ENCODE measurements around the gene KIAA0408.
A peak's percentile ranks its signal among the peaks of the same experiment; 100 is the strongest.

Gene KIAA0408

DNA sequence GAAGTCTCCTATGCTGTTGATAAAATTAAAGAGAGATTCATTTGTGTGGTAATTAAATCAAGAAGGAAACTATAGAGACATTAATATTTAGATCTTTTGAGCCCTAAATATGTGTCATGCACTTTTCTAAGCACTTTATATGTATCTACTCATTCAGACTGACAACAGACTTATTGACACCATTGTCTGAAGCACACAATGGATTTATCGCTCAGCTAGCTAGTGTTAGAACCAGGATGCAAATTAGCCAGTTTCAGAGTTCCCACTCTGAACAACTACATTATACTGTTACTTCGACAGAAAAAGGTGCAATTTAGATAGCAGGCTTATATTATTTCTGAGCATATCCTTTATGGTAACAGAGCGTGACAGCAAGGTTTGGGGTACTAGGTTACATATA lies 27.7 kb upstream of the KIAA0408 start:
- H3K27ac ChIP-seq = no peak overlapping the region
- TF ChIP-seq, protein P1, sequence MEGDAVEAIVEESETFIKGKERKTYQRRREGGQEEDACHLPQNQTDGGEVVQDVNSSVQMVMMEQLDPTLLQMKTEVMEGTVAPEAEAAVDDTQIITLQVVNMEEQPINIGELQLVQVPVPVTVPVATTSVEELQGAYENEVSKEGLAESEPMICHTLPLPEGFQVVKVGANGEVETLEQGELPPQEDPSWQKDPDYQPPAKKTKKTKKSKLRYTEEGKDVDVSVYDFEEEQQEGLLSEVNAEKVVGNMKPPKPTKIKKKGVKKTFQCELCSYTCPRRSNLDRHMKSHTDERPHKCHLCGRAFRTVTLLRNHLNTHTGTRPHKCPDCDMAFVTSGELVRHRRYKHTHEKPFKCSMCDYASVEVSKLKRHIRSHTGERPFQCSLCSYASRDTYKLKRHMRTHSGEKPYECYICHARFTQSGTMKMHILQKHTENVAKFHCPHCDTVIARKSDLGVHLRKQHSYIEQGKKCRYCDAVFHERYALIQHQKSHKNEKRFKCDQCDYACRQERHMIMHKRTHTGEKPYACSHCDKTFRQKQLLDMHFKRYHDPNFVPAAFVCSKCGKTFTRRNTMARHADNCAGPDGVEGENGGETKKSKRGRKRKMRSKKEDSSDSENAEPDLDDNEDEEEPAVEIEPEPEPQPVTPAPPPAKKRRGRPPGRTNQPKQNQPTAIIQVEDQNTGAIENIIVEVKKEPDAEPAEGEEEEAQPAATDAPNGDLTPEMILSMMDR (IDR thresholded peaks at IDR 0.05) = no peak
- TF ChIP-seq ZFX (IDR thresholded peaks at IDR 0.05; ENCODE audit: borderline replicate concordance) = no peak

DNA sequence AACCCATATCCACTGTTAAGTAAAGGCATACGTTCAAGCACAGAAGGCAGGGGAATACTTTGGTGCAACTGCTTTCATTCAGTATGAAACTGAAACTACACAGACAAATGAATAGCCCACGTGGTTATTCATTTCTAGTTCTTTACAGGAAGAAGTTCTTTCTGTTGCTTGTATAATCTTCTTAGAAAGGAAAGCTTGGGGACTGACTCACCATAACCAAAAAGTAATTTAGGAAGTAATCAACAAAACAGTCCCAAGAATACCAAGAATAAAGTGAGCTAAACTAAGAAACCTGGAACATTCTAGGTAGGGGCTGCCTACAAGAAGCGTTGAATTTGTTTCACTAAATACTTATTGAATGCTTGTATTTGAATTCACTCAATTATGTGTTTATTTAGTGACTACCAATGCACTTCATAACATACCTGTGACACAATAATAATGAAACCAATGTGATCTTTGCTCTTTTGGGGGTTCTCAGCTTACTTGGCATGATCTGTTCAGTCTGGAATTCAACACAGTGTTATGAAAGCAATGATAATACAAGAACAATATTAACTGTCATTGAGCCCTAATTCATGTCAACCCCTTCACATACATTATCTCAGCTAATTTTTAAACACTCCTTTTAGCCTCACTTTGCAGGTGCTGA lies 25.1 kb upstream of the KIAA0408 start:
- H3K27ac ChIP-seq = no peak overlapping the region
- TF ChIP-seq, protein P1 (IDR thresholded peaks at IDR 0.05) = no peak
- TF ChIP-seq ZFX (IDR thresholded peaks at IDR 0.05; ENCODE audit: borderline replicate concordance) = no peak

DNA sequence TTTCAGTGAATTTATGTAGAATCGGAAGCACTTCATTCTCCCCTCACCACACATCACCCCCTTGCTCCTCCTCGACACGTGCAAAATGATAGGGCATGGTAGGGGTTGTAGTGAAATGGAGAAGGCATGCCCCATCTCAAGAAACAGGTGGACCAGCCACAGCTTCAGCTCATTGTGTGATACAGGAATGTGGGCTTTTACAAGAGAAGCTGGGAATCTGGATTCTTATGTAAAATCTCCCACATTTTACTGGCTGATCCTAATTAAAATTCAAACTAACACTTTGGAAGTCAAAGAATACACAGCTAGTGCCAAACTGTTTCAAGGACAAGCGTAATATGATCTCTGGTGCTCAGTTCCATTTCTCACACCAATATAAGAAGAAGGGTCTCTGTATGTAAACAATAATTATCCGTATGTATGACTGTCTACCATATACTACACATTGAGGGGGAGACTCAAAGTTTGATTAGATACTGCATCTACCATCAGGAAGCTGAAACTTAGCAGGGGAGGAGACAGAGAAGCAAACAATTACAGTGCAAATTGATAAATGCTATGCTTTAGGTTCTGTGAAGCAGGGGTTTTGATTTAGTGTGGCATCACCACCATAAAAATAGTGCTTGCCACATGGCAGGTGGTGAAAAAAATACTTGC lies 24.3 kb upstream of the KIAA0408 start:
- no peak overlapping the region for H3K27ac ChIP-seq

DNA sequence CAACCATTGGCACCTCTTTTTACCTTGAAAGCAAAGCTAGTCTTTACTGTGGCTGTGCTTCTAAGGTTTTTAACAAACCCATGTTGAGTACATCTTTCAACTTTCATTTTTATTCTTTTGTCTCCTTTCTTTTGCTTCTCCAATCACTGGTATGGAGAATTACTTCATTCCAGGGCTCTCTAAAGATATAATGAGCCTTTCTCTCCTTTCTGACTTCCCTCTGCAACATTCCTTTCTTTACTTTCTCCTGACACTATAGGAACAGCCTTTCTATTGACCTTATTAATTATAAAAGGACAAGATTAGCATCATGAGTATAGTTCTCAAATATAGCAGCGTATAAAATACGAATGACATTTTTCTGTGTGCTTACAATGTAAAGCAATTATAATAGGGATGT lies 23.1 kb upstream of the KIAA0408 start:
- no peak overlapping the region for H3K27ac ChIP-seq
- TF ChIP-seq, protein P1 (IDR thresholded peaks at IDR 0.05) = no peak
- TF ChIP-seq ZFX (IDR thresholded peaks at IDR 0.05; ENCODE audit: borderline replicate concordance) = no peak

More for the DNA sequence above, 24.3 kb upstream of the KIAA0408 start:
- TF ChIP-seq ZFX (IDR thresholded peaks at IDR 0.05; ENCODE audit: borderline replicate concordance) = no peak
- TF ChIP-seq, protein P1 (IDR thresholded peaks at IDR 0.05) = no peak

DNA sequence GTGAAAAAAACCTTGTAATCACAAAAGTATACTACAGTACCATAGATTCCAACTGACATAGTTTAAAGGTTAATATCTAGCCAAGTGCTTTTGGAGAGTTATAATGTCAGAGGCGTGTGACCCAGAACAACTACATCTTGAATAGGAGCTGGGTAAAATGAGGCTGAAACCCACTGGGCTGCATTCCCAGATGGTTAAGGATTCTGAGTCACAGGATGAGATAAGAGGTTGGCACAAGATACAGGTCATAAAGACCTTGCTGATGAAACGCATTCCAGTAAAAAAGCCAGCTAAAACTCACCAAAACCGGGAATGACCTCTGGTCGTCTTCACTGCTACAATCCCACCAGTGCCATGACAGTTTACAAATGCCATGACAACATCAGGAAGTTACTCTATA lies 22.4 kb upstream of the KIAA0408 start:
- TF ChIP-seq, protein P1 (IDR thresholded peaks at IDR 0.05) = no peak
- no peak for TF ChIP-seq ZFX (IDR thresholded peaks at IDR 0.05; ENCODE audit: borderline replicate concordance)
- no peak overlapping the region for H3K27ac ChIP-seq

DNA sequence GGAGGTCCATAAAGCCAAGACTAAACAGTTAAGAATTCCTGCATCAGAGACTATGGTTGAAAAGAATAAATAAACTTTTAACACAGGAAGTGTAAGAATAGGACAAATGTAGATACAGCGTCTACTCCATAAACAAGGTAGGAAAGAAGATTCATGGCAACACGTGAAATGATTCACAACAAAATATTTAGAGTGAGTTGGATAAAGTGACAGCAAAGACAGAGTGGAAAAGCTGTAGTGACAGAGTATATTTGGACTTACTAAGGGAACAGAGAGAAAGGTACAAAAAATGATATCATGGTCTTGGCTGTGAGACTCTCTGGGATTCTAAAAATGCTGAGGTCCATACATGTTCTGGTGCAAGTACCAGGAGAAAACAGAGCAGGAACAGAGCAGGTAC lies 21.9 kb upstream of the KIAA0408 start:
- H3K27ac ChIP-seq = no peak overlapping the region

DNA sequence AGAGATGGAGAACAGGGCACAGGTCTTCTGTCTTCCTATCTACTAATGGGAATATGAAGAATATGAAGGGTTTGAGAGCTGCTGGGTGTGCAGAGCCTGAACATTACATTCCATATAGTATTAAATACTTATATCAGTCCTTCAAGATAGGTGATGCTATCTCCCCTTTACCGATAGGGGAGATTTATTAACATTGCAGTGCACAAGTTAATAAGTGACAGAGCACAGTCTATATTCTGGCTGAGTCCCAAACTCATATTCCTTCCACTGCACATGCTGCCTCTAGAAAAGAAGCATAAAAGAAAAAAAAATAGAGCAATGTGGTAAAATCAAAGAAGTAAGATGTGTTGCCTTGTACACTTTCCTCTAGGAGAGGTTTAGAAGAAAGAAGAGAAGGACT lies 18.5 kb upstream of the KIAA0408 start:
- H3K27ac ChIP-seq = no peak overlapping the region
- TF ChIP-seq ZFX (IDR thresholded peaks at IDR 0.05; ENCODE audit: borderline replicate concordance) = no peak
- TF ChIP-seq, protein P1 (IDR thresholded peaks at IDR 0.05) = peak; percentile 11; the same call in 1 of the 2 replicates

More for the DNA sequence above, 21.9 kb upstream of the KIAA0408 start:
- TF ChIP-seq, protein P1 (IDR thresholded peaks at IDR 0.05) = no peak
- no peak for TF ChIP-seq ZFX (IDR thresholded peaks at IDR 0.05; ENCODE audit: borderline replicate concordance)

Data from 22Rv1 (cell line).